Left lobe of liver (tissue), 2 donors: ENCODE data around the gene MITF. TPM values are rescaled to one million over a fixed set of nuclear protein-coding genes. Genes with fewer than 3 reads are reported as not detected.
"Not testable (repeated sequence)": the region's sequence is repeated elsewhere in the genome, so short reads cannot be mapped to it uniquely, and the experiment has no call there.

Experiments used
- ATAC-seq: fragments of 200-7000 bp; cut with Tn5 transposase; one replicate; pipeline ENCODE4 v1.9.1; 2020; ENCODE audit warnings: mild to moderate bottlenecking, moderate library complexity
- DNase-seq: peaks from one replicate; pipeline ENCODE4 v3.0.0-alpha.2; 2020; ENCODE audit warnings: low spot score
- total RNA-seq: library from RNA; stranded (reverse); gene quantifications from one replicate; pipeline ENCODE4 v1.2.1, GENCODE V29; 2021
- donor health status: DM: no; HTN: no; CAD: no; lungs with moderate emphysema.
- donor health status: DM: no; HTN: yes; CAD: no.

The MITF gene
- total RNA-seq, 1 donor from 2014 or later: 4.3 TPM

DNA sequence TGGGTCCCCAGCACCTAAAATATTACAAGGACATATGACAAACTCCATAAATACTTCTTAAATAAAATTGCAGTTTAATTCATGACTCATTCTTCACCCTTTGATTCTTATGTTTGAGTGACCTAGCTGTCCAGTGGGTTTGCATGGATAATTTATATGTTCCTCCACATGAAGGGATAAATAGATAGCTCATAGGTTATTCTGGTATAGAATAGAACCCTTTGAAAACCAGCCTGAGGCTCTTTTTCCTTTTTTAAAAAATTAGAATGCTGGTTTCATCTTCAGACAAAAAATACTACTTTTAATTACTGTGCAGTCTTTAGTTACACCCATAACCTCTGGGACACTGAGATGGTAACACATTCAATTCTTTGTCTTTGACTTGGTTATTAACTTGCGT, 163.1 kb downstream of the MITF start:
- DNase-seq (no peak), ATAC-seq (no peak)

DNA sequence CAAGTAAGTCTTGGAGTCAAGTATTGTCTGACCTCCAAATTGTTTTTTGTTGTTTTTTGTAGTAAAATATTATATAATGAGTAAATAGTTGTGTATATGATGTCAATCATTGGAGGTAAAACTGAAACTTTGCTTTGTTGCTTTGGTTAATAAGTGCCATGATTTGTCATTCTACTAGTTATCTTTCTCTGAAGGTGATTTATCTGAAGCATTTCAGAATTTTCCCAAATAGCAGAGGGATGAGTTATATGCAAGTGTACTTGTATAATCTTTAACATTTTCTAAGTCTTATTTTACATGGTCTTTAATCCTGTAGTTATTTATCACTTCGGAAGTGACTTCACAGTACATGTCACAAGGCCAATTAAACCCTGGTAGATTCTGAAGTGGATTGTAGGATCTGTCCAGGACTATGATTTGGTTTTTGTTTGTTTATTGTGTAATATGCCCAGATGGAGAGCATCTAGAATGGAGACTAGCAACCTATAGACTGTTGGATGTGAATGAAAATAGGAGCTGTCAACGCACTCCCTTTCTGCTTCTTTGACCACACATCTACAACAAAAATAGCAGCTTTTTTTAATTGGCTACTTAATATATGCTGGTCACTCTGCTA, 167.2 kb downstream of the MITF start:
- ATAC-seq: no peak
- DNase-seq: no peak

GRCh38 chr3:69907554-69907953, 168.3 kb downstream of the MITF start:
- ATAC-seq (no peak), DNase-seq (no peak)

GRCh38 chr3:69909859-69910258, 170.6 kb downstream of the MITF start:
- not testable (repeated sequence) for DNase-seq, ATAC-seq

DNA sequence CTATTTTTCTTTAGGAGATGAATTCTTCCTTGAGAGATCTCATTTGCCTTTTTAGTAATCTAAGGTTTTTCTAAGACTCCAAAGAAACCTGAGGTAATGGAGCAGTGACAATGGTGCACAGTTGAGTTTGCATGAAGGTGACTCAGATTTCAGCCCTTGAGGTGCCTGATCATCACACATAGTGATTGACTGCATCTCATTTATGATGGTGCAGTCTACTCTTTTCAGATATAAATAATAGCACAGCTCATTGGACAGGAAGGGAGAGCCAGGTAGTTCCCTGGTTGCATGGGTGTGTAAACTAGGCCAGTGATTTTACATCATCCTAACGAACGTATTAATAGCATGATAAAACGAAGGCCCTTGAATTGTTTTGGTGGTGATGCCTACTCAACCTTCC, 174.2 kb downstream of the MITF start:
- ATAC-seq (no peak), DNase-seq (no peak)

DNA sequence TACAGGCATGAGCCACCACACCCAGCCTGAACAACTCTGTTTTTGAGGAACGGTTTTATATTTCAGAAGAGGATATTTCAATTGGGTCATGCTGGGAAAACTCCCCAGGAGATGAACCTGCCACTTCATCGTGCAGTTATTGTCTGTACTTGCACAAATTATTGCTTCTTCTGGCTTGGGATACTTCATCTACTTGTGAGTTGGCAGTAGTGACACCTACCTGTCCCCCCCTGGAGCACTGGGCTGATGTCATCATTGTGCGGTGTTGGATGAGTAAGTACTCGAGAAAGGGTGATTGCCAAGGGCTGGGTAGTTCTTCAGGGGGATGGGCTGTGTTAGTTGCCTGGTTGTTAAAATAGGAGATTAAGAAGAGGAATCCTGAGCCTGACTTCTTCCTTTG, 175.1 kb downstream of the MITF start:
- ATAC-seq (no peak), DNase-seq (no peak)

DNA sequence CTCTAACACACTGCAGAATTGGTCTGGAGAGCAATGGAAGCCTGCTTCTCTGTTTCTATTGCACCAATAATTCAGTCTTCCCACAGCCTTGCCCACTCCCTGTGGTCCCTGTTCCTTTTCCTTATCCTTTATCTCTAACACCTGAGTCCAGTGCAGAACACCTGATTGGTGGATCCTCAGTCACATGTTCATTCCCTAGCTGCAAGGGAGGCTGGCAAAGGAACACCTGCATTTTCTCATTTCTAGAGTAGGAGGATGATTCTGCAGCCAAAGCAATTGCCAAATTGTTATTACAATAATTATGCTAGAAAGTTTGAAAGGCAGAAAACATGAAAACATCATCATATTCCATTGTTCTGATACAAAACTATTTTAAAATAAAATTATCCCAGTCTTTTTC, 176.5 kb downstream of the MITF start:
- ATAC-seq (no peak), DNase-seq (no peak)

GRCh38 chr3:69920009-69920408, 180.7 kb downstream of the MITF start:
- ATAC-seq, DNase-seq: not testable (repeated sequence)

DNA sequence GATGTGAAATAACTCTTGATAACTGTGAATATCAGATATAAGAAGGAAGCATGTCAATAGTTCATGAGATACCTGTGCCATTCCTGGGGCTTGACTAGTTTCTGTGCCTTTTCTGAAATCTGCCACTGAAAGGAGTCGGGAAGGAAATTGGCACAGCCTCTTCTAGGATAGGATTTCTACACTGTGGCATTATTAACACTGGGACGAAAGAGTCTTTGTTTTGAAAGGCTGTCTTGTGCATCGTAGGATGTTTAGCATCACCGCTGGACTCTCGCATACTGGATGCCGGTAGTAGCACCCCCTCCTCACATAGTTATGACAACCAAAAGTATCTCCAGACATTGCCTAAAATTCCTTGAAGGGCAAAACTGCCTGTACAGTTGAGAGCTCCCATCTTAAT, 182.4 kb downstream of the MITF start:
- DNase-seq: no peak
- no peak for ATAC-seq

DNA sequence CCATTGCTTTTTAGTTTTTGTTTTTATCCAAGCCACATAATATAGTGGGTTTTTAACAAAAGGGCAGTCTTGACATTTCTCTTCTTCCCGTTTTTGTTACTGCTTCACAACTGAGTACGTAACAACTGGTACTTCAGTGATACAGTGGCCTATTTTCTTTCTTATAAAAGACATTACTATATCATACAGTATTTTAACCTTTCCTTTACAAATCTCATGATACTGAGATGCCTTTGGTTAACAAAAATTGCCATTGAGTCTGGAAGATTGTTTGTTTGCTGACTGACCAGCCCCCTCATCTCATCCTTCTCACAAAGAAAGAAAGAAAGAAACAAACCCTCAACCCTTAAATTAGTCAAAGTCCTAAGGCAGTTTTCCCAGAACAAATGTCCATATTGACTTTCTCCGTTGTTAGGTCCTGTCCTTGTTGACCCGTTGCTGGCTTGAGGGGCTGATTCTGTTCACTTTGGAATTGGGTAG, 183.3 kb downstream of the MITF start:
- DNase-seq: no peak
- ATAC-seq: no peak

- ATAC-seq: no peak
- no peak for DNase-seq
Measured at GRCh38 chr3:69925506-69925905, 186.2 kb downstream of the MITF start.

DNA sequence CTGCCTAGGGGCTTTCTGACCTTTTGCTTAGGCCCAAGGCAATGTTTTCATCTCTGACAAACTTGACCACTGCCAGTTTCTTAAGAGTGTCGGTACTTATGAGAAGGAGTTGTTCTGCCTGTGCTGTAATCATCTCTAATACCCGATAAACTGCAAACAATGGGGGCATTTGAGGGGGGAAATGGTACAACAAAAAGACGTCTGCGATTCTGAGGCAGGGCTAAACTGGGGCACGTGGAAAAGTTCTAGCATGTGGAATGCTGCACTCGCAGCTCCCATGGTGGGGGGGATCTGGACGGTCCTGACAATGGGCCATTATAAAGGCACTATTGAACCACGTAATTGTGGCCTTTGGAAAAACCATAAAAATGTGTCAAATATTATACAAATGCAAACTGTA, 187.1 kb downstream of the MITF start:
- ATAC-seq (no peak), DNase-seq (no peak)

DNA sequence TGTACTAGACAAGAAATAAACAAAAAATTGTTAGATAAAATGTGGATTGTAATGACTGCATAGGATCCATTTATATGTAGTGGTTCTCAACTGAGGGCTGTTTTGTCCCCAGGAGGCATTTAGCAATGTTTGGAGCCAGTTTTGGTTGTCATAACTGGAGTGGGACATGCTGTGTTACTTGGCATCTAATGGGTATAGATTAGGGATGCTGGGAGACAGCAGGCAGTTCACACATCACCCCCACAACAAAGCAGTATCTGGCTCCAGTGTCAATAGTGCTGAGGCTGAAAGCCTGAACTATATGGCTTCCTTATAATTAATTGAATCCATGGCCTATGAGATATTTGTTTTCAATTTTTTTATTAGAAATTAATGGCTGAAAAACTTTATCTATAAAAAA, 188.3 kb downstream of the MITF start:
- ATAC-seq (no peak), DNase-seq (no peak)

DNA sequence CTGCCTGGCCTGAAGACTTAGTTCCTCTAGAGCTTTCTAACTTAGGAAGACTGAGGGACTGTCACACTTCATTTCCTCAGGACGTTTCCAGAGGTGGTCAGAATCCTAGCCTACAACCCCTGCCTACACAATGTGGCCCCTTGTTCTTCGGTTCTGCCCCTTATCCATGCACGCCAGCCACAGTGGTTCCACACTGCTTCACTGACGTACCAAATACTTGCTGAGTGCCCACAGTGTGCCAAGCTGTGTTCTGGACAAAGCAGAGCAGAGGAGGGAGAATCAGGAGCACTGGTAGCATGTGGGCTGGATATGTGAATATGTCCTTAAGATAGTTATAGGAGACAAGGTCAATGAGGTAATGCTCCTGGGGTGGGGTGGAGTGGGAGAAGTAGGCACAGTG, 189.8 kb downstream of the MITF start:
- DNase-seq: no peak
- no peak for ATAC-seq

- ATAC-seq: peak; percentile 49
- DNase-seq: no peak
Measured at GRCh38 chr3:69930564-69930963, 191.3 kb downstream of the MITF start.

DNA sequence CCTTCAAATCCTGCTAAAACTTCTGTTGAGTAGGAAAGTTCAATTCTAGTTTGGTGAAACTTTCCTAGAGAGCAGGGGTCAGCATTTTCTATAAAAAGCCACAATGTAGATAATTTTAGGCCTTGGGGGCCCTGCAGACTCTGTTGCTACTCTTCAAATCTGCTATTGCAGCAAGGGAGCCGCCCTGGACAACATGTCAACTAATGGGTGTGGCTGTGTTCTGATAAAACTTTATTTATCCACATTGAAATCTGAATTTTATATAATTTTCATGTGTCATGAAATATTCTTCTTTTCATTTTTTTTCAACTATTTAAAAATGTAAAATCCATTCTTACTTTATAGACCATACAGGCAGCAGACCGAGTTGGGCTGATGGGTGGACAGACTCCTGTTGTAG, 192.8 kb downstream of the MITF start:
- ATAC-seq: no peak
- DNase-seq: no peak

GRCh38 chr3:69932501-69932900, 193.2 kb downstream of the MITF start:
- ATAC-seq: no peak
- no peak for DNase-seq

- ATAC-seq: no peak
- no peak for DNase-seq
Measured at GRCh38 chr3:69934398-69934797, 195.1 kb downstream of the MITF start.

DNA sequence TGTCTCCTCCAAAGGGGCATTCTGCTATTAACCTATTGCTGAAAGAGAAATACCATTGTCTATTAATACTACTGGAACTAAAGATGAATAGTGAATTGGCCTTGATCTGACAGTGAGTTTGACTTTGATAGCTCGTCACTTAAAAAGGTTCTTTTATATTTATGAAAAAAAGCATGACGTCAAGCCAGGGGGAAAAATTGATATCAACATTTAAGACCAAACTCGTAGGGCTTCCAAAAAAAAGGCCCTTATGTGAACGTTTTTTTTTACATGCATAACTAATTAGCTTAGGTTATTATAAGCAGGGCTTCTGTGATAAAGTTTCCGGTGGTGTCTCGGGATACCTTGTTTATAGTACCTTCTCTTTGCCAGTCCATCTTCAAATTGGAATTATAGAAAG, 197.0 kb downstream of the MITF start:
- ATAC-seq: no peak
- no peak for DNase-seq

- no peak for DNase-seq
- ATAC-seq: no peak
Measured at GRCh38 chr3:69938061-69938460, 198.8 kb downstream of the MITF start.

- no peak for DNase-seq
- ATAC-seq: no peak
Measured at GRCh38 chr3:69938931-69939330, 199.7 kb downstream of the MITF start.

- ATAC-seq (no peak), DNase-seq (no peak)
Measured at GRCh38 chr3:69941037-69941436, 201.8 kb downstream of the MITF start.

GRCh38 chr3:69941439-69942176, 202.3 kb downstream of the MITF start:
- no peak for DNase-seq
- ATAC-seq: no peak
